Astrocyte (in vitro differentiated cells and primary cell): ENCODE data around the gene RFC3. TPM values are rescaled to one million over a fixed set of nuclear protein-coding genes. Genes with fewer than 3 reads are reported as not detected.
A peak's percentile ranks its signal among the peaks of the same experiment; 100 is the strongest.

Experiments used
- DNase-seq: peaks from one replicate; pipeline ENCODE4 v3.0.0-alpha.2; 2010; ENCODE audit warnings: low read depth
- FAIRE-seq: peaks from 2 replicates; lab custom pipeline; 2011; peaks lifted over from hg19 to GRCh38; lab: Jason Lieb, UNC
- H2AFZ ChIP-seq: 2 replicates; pipeline ENCODE4 v1.6.0; 2012; ENCODE audit warnings: low read depth, low read length, inconsistent platforms
- H3K27ac ChIP-seq: 2 replicates; pipeline ENCODE4 v1.5.1; 2011; ENCODE audit warnings: low read depth, low read length, inconsistent platforms
- H3K27me3 ChIP-seq: 2 replicates; pipeline ENCODE4 v1.6.0; 2011; ENCODE audit warnings: low read length, inconsistent platforms; ENCODE audit not compliant: insufficient read depth
- H3K36me3 ChIP-seq: 2 replicates; pipeline ENCODE4 v1.5.1; 2011; ENCODE audit warnings: low read length, inconsistent platforms; ENCODE audit not compliant: insufficient read depth
- H3K4me1 ChIP-seq: 2 replicates; pipeline ENCODE4 v1.5.1; 2011; ENCODE audit warnings: low read length, inconsistent platforms; ENCODE audit not compliant: insufficient read depth
- H3K4me2 ChIP-seq: 2 replicates; pipeline ENCODE4 v1.6.0; 2012; ENCODE audit warnings: low read length, inconsistent platforms
- H3K4me3 ChIP-seq: 2 replicates; pipeline ENCODE4 v1.5.1; 2011; ENCODE audit warnings: low read depth, mild to moderate bottlenecking, low read length, inconsistent platforms; ENCODE audit not compliant: insufficient read depth
- H3K79me2 ChIP-seq: 2 replicates; pipeline ENCODE4 v1.6.0; 2012; ENCODE audit warnings: mild to moderate bottlenecking, low read length, inconsistent platforms; ENCODE audit not compliant: insufficient read depth
- H3K9ac ChIP-seq: 2 replicates; pipeline ENCODE4 v1.6.0; 2012; ENCODE audit warnings: mild to moderate bottlenecking, low read length, inconsistent platforms
- H3K9me3 ChIP-seq: 2 replicates; pipeline ENCODE4 v1.5.1; 2012; ENCODE audit warnings: low read depth, mild to moderate bottlenecking, low read length, inconsistent platforms; ENCODE audit not compliant: insufficient read depth
- H4K20me1 ChIP-seq: 2 replicates; pipeline ENCODE4 v1.6.0; 2012; ENCODE audit warnings: low read length, inconsistent platforms; ENCODE audit not compliant: insufficient read depth
- H3K27ac Mint-ChIP-seq: one replicate; pipeline ENCODE4 v1.8.0; 2021; ENCODE audit warnings: mild to moderate bottlenecking, mixed read lengths; ENCODE audit not compliant: unreplicated experiment
- H3K27me3 Mint-ChIP-seq: one replicate; pipeline ENCODE4 v1.8.0; 2021; ENCODE audit warnings: low read depth, mixed read lengths; ENCODE audit not compliant: unreplicated experiment
- H3K36me3 Mint-ChIP-seq: one replicate; pipeline ENCODE4 v1.8.0; 2021; ENCODE audit warnings: low read depth, mixed read lengths; ENCODE audit not compliant: unreplicated experiment
- H3K4me1 Mint-ChIP-seq: one replicate; pipeline ENCODE4 v1.8.0; 2021; ENCODE audit warnings: low read depth, mixed read lengths; ENCODE audit not compliant: unreplicated experiment
- H3K4me3 Mint-ChIP-seq: one replicate; pipeline ENCODE4 v1.8.0; 2021; ENCODE audit warnings: mild to moderate bottlenecking, moderate library complexity, mixed read lengths; ENCODE audit not compliant: unreplicated experiment
- H3K9me3 Mint-ChIP-seq: one replicate; pipeline ENCODE4 v1.8.0; 2021; ENCODE audit warnings: mild to moderate bottlenecking, mixed read lengths; ENCODE audit not compliant: unreplicated experiment
- EZH2 ChIP-seq: IDR thresholded peaks from 2 replicates; pipeline ENCODE4 v1.6.1; 2012; ENCODE audit warnings: mild to moderate bottlenecking, low read length, inconsistent platforms; ENCODE audit not compliant: insufficient read depth
- total RNA-seq: library from RNA; stranded (reverse); gene quantifications from 2 replicates; pipeline ENCODE4 v1.2.1, GENCODE V29; 2021
- TF ChIP-seq, protein P1 (sequence below): IDR thresholded peaks from 2 replicates; pipeline ENCODE4 v1.5.1; 2011; ENCODE audit warnings: low read depth, mild to moderate bottlenecking, inconsistent platforms, low read length, moderate library complexity; ENCODE audit not compliant: insufficient read depth

RFC3 gene
- total RNA-seq, 1 donor from 2014 or later, result 8.2 TPM

DNA sequence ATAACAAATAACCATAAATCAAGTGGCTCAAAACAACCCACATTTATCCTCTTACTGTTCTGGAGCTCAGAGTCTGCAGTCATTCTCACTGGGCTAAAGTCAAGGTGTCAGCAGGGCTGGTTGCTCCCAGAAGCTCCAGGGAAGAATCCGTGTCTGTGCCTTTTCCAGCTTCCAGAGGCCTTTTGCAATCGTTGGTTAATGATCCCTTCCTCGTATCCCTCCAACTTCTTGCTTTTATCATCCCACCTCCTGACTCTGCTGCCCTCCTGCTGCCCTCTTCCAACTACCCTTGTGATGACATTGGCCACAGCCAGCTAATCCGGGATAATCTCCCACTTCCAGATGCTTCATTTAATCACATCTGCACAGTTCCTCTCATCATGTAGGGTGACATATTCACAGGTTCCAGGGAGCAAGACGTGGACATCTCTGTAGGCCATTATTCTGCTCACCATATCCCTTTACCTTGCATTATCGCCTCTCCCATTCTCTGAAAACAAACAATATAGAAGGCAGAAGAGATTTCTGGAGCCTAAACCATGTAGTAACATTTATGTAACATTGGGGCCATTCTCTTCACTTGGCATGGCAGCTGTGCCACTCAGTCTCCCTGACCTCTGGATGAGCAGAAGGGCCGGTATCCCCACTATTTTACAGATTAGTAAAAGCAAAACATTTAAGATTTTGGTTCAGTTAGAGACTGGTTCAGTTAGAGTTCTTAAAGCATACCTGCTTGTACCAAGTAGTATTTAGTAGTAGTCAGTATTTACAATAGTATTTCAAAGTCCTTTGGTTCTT, 53.5 kb downstream of the RFC3 start:
- no peak overlapping the region for H3K9ac ChIP-seq
- no peak overlapping the region for H3K4me3 Mint-ChIP-seq
- no peaks in the 10 kb centered on the region for H3K36me3 ChIP-seq
- no peak overlapping the region for H3K27ac ChIP-seq
- no peaks in the 10 kb centered on the region for H3K27me3 Mint-ChIP-seq
- H3K9me3 Mint-ChIP-seq, result no peaks in the 10 kb centered on the region
- FAIRE-seq (no peak), DNase-seq (no peak)
- no peak for TF ChIP-seq EZH2
- TF ChIP-seq, protein P1, sequence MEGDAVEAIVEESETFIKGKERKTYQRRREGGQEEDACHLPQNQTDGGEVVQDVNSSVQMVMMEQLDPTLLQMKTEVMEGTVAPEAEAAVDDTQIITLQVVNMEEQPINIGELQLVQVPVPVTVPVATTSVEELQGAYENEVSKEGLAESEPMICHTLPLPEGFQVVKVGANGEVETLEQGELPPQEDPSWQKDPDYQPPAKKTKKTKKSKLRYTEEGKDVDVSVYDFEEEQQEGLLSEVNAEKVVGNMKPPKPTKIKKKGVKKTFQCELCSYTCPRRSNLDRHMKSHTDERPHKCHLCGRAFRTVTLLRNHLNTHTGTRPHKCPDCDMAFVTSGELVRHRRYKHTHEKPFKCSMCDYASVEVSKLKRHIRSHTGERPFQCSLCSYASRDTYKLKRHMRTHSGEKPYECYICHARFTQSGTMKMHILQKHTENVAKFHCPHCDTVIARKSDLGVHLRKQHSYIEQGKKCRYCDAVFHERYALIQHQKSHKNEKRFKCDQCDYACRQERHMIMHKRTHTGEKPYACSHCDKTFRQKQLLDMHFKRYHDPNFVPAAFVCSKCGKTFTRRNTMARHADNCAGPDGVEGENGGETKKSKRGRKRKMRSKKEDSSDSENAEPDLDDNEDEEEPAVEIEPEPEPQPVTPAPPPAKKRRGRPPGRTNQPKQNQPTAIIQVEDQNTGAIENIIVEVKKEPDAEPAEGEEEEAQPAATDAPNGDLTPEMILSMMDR, result no peak
- no peaks in the 10 kb centered on the region for H3K9me3 ChIP-seq
- H2AFZ ChIP-seq, result no peak overlapping the region
- H3K79me2 ChIP-seq, result no peaks in the 10 kb centered on the region
- no peaks in the 10 kb centered on the region for H3K4me1 Mint-ChIP-seq
- H3K4me3 ChIP-seq, result no peak overlapping the region
- no peak overlapping the region for H3K27ac Mint-ChIP-seq
- H4K20me1 ChIP-seq, result no peaks in the 10 kb centered on the region
- H3K27me3 ChIP-seq, result no peaks in the 10 kb centered on the region
- no peaks in the 10 kb centered on the region for H3K36me3 Mint-ChIP-seq
- H3K4me1 ChIP-seq, result no peaks in the 10 kb centered on the region
- H3K4me2 ChIP-seq, result no peak overlapping the region

DNA sequence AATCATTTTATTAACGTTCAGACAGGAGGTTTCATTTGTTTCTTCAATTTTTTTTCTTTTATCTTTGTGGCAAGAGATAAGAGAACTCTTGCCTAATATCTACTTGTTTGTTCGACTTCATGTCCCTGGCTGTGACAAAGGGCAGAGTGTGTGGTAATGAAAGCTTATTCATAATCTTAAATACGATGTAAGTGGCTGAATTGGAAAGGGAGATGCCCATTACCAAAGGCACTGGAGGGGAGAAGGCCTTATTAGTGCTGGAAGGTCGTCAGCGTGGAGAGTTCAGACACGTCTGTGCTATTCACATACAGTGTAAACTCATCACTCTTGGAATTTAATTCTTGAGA, 54.0 kb downstream of the RFC3 start:
- H3K9me3 Mint-ChIP-seq, result no peaks in the 10 kb centered on the region
- H3K27me3 Mint-ChIP-seq, result no peaks in the 10 kb centered on the region
- Histone ChIP-seq H3K27ac (no peak overlapping the region), H4K20me1 (no peaks in the 10 kb centered on the region), H2AFZ (no peak overlapping the region), H3K4me3 (no peak overlapping the region), H3K36me3 (no peaks in the 10 kb centered on the region), H3K4me2 (no peak overlapping the region), H3K9me3 (no peaks in the 10 kb centered on the region), H3K4me1 (no peaks in the 10 kb centered on the region), H3K9ac (no peak overlapping the region), H3K27me3 (no peaks in the 10 kb centered on the region), H3K79me2 (no peaks in the 10 kb centered on the region)
- no peaks in the 10 kb centered on the region for H3K36me3 Mint-ChIP-seq
- DNase-seq, result peak; percentile 11
- no peak for FAIRE-seq
- H3K27ac Mint-ChIP-seq, result no peak overlapping the region
- H3K4me3 Mint-ChIP-seq, result no peak overlapping the region
- H3K4me1 Mint-ChIP-seq, result no peaks in the 10 kb centered on the region
- TF ChIP-seq EZH2, result no peak
- TF ChIP-seq, protein P1, result no peak

DNA sequence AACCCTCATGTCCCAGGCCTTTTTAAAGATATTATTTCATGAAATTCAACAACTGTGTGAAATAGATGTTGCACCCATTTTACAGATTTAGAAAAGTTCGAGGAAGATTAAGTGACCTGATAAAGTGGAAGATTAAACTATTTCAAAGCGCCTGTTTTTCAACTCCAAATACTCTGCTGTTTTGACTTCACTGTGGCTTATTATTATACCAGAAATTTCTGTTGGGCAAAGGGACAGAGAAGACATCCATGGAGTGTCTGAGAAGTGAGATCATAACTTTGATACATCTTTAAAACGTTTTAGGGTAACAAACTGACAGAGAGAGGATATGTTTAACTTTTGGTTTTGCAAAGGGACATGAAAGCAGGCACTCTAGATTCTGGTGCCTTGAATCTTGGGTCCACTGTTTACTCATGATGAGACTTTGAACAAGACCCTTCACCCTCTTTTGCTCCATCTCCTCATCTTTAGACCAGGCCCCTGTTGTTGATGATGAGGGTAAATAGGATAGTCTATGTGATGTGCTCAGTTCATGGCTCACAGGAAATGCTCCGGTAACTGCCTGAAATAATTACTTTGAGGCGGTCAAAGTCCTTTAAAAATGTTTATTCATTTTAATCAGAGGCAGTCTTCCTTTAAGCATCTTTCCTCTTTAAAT, 55.4 kb downstream of the RFC3 start:
- FAIRE-seq (no peak), DNase-seq (no peak)
- no peaks in the 10 kb centered on the region for H3K79me2 ChIP-seq
- no peaks in the 10 kb centered on the region for H3K27me3 ChIP-seq
- no peak overlapping the region for H3K9ac ChIP-seq
- H3K4me1 ChIP-seq, result no peaks in the 10 kb centered on the region
- H3K4me3 Mint-ChIP-seq, result no peak overlapping the region
- H3K9me3 Mint-ChIP-seq, result no peaks in the 10 kb centered on the region
- H3K4me2 ChIP-seq, result no peak overlapping the region
- no peaks in the 10 kb centered on the region for H3K4me1 Mint-ChIP-seq
- H2AFZ ChIP-seq, result no peak overlapping the region
- TF ChIP-seq, protein P1, result no peak
- no peak for TF ChIP-seq EZH2
- H3K27me3 Mint-ChIP-seq, result no peaks in the 10 kb centered on the region
- H3K36me3 ChIP-seq, result no peaks in the 10 kb centered on the region
- no peaks in the 10 kb centered on the region for H3K36me3 Mint-ChIP-seq
- H3K27ac Mint-ChIP-seq, result no peak overlapping the region
- H3K9me3 ChIP-seq, result no peaks in the 10 kb centered on the region
- no peak overlapping the region for H3K4me3 ChIP-seq
- no peaks in the 10 kb centered on the region for H4K20me1 ChIP-seq
- H3K27ac ChIP-seq, result no peak overlapping the region
